ENCODE results near the gene PROM2. TPM values are rescaled to one million over a fixed set of nuclear protein-coding genes. Genes with fewer than 3 reads are reported as not detected.

The PROM2 gene
- total RNA-seq, 3 donors from 2014 or later, result 24.4 to 44.0 (median 35.8) TPM

DNA sequence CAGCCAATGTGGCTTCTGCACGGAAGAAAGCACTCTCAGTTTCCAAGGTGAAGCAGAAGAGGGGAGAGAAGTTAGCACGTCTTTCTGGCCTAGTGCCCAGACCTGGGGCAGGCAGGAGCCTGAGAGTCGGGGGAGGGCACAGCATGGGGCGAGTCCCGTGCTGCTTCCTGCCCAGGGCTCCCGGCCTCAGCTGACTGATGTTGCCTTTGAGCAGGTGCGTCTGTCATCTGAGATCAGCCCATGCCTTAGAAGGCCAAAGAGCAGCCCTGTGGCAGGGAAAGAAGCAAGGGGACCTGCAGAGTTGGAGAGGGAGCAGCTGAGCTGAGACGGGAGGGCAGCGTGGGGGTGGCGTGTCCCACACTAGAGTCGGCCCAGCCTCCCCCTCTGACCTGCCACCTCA, 26.2 kb downstream of the PROM2 start:
- Histone ChIP-seq H3K9me3 (no peaks in the 10 kb centered on the region), H3K4me3 (no peak overlapping the region), H3K36me3 (ENCODE audit: low read depth) (no peaks in the 10 kb centered on the region), H3K4me1 (ENCODE audit: low read depth) (peaks cover 9% of the 10 kb centered on the region)
- ATAC-seq, result peak; percentile 67
- peak in 2 of 3 donors; percentile 29 to 61 for DNase-seq
- intact Hi-C loops (cut with DNase I, micrococcal nuclease), result no loop called here
- TF ChIP-seq CTCF (IDR thresholded peaks at IDR 0.05), result no peak

GRCh38 chr2:95301186-95301585, 26.9 kb downstream of the PROM2 start:
- intact Hi-C loops (cut with DNase I, micrococcal nuclease), result no loop called here
- ATAC-seq, result no peak
- H3K36me3 ChIP-seq (ENCODE audit: low read depth), result no peaks in the 10 kb centered on the region
- DNase-seq, result no peak
- peaks cover 12% of the 10 kb centered on the region for H3K4me1 ChIP-seq (ENCODE audit: low read depth)
- no peak for TF ChIP-seq CTCF (IDR thresholded peaks at IDR 0.05)
- no peak overlapping the region for H3K4me3 ChIP-seq
- no peaks in the 10 kb centered on the region for H3K9me3 ChIP-seq

DNA sequence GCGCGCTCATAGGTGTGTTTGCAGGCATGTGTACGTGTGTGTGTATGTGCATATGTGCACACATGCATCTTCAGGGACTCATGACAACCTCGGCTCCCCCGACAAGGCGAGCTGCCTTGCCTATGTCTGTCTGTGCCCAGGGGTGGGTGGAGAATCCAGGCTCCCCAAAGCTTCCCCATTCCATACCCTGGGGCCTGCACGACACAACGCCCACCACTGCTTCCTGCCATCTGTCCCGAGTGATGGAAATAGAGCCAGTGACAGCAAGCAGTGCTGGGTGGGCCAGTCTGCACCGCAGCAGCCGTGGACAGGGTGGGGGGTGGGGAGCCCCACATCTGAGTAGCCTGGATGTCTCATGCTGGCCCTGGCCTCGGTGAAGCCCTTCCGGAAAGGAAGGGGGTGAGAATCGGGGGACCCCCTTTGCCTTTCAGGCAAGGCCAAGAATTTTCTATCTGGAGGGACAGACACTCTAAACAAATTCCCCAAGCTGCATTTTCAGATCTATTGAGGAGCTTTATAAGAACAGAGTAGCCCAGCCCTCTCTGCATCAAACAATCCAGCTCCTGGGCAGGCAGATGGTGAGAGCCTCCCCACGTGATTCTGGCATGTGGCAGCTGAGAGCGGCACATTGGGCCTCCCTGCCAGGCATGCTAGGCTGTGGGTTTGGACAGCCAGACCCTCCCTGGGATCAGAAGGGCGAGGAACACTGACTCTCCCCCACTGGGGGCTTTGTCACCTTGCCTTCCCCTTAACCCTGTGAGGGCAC, 27.8 kb downstream of the PROM2 start:
- no peaks in the 10 kb centered on the region for H3K36me3 ChIP-seq (ENCODE audit: low read depth)
- peaks cover 12% of the 10 kb centered on the region for H3K4me1 ChIP-seq (ENCODE audit: low read depth)
- no peak for ATAC-seq
- intact Hi-C loops (cut with DNase I, micrococcal nuclease), result no loop called here
- no peak overlapping the region for H3K4me3 ChIP-seq
- H3K9me3 ChIP-seq, result no peaks in the 10 kb centered on the region
- no peak for TF ChIP-seq CTCF (IDR thresholded peaks at IDR 0.05)
- DNase-seq, result no peak

DNA sequence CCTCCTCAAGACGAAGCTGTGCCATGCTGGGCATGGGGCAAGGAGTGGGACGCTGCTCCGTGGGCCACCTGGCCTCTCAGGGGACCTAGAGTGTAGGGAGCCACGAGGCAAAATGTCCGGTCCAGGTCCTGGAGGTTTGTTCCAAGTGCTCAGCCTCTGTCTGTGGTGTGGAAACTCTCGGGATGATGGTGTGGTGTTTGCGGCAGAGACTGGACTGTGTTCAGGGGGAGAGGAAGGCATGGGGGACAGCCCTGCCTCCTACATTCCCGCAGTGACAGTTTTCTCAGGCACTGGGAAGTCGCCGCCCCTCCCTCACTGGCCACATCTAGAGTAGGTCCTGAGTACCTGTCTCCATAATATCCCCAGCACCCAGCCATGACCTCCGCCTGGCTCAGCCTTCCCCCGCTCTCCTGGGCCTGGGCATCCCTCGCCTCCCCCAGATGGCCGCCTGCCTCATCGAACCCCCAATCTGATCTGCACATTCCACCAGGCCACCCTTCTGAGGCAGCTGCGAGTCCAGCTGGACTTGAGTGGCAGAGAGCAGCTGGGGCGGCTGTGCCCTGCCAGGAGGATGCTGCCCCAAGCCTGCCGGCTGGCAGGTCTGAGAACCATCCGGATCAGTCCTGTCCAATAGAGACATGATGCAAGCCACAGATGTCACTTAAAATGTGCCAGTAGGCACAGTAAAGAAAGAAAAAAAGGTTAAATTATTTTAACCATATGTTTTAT, 29.1 kb downstream of the PROM2 start:
- intact Hi-C loops (cut with DNase I, micrococcal nuclease), result no loop called here
- TF ChIP-seq CTCF (IDR thresholded peaks at IDR 0.05), result no peak
- H3K9me3 ChIP-seq, result no peaks in the 10 kb centered on the region
- H3K4me1 ChIP-seq (ENCODE audit: low read depth), result peaks cover 8% of the 10 kb centered on the region
- ATAC-seq (no peak), DNase-seq (no peak)
- no peak overlapping the region for H3K4me3 ChIP-seq
- H3K36me3 ChIP-seq (ENCODE audit: low read depth), result no peaks in the 10 kb centered on the region

GRCh38 chr2:95305380-95306061, 31.3 kb downstream of the PROM2 start:
- no peak for TF ChIP-seq CTCF (IDR thresholded peaks at IDR 0.05)
- peaks cover 8% of the 10 kb centered on the region for H3K4me1 ChIP-seq (ENCODE audit: low read depth)
- intact Hi-C loops (cut with DNase I, micrococcal nuclease), result no loop called here
- no peak overlapping the region for H3K4me3 ChIP-seq
- peak; percentile 76 for ATAC-seq
- no peaks in the 10 kb centered on the region for H3K9me3 ChIP-seq
- H3K36me3 ChIP-seq (ENCODE audit: low read depth), result no peaks in the 10 kb centered on the region
- DNase-seq, result peak in 1 of 3 donors; percentile 65

All from mucosa of descending colon (tissue), 3 donors.